Pancreas (tissue), 10 donors: ENCODE measurements around the gene STIP1. TPM values are rescaled to one million over a fixed set of nuclear protein-coding genes. Genes with fewer than 3 reads are reported as not detected.
A peak's percentile ranks its signal among the peaks of the same experiment; 100 is the strongest.

ENCODE experiments used
- ATAC-seq, 4 donors: fragments of 200-7000 bp; cut with Tn5 transposase; one replicate each; pipeline versions ENCODE4 v1.8.0 to v1.9.1; 2020; ENCODE audit warnings: mild to moderate bottlenecking in 4 of 4, moderate library complexity in 4 of 4
- DNase-seq, 6 donors: peaks; one replicate each; pipeline ENCODE4 v3.0.0-alpha.2; 2020
- FAIRE-seq: peaks from 2 replicates; lab custom pipeline; 2012; peaks lifted over from hg19 to GRCh38; lab: Jason Lieb, UNC
- H3K27ac ChIP-seq, 4 donors: fragments of 200-600 bp; sonication (generic); 1 replicate in 3 of 4; 2 replicates in 1 of 4; pipeline versions ENCODE4 v1.5.0 to v1.8.0; 2020
- H3K27me3 ChIP-seq, 4 donors: fragments of 200-600 bp; one replicate each; pipeline ENCODE4 v1.8.0; 2021
- H3K36me3 ChIP-seq, 3 donors: fragments of 200-600 bp; sonication (generic) in 1 of 3; one replicate each; pipeline versions ENCODE4 v1.5.0 to v1.8.0; 2020 to 2021
- H3K4me1 ChIP-seq, 3 donors: fragments of 200-600 bp; one replicate each; pipeline ENCODE4 v1.8.0; 2021
- H3K4me3 ChIP-seq, 4 donors: fragments of 200-600 bp; sonication (generic) in 2 of 4; one replicate each; pipeline versions ENCODE4 v1.5.0 to v1.8.0; 2020 to 2021
- H3K9me3 ChIP-seq, 4 donors: fragments of 200-600 bp; one replicate each; pipeline ENCODE4 v1.8.0; 2021
- CTCF ChIP-seq, 4 donors: fragments of 200-600 bp; sonication (generic) in 3 of 4; IDR thresholded peaks; one replicate each; pipeline versions ENCODE4 v1.5.0 to v1.8.0; 2021; ENCODE audit warnings: antibody characterized with exemption in 4 of 4
- WGBS, 2 donors: extraction: QIAGEN DNeasy Blood & Tissue Kit; methylation state at CpG; one replicate each; pipeline ENCODE4 v1.1.7; 2013; 5-methylcytosine and 5-hydroxymethylcytosine counted together
- intact Hi-C, 3 donors: fragments of 100-400 bp; cut with DNase I; formaldehyde crosslinking; loops; one replicate each; pipeline versions ENCODE4 v1.11.1 to v1.14.2; 2022
- polyA plus RNA-seq, 2 donors: library from polyadenylated mRNA; stranded (reverse); fragments of 200-250 nt; gene quantifications; one replicate each; pipeline ENCODE4 v1.2.3, GENCODE V29; 2013
- total RNA-seq, 6 donors: library from RNA; stranded (reverse); fragmentation: NEBNext Ultra II Directional in 4 of 6; extraction: Animal tissue kit (Norgen Biotek cat#: 25700) in 4 of 6; gene quantifications; one replicate each; pipeline versions ENCODE4 v1.2.1 to v1.2.4, GENCODE V29; 2021 to 2023
- donor health status: healthy with polysubstance abuse.
- donor health status: DM: no; HTN: no; CAD: no; lungs with moderate emphysema.
- donor health status: DM: no; HTN: no; CAD: no.
- donor health status: control.
- donor health status: control.
- donor health status: Bipolar disorder and iron deficiency.
- donor health status: DM: yes; HTN: yes; CAD: no.
- donor health status: DM: no; HTN: no; CAD: no.
- donor health status: DM: no; HTN: no; CAD: no.
- donor health status: DM: yes; HTN: yes; CAD: no.

The STIP1 gene
- total and polyA plus RNA-seq, 8 donors = 23.7 to 73.0 (median 37.8) TPM

GRCh38 chr11:64165481-64165841, 20.5 kb upstream of the STIP1 start:
- intact Hi-C loops = no loop called here
- Histone ChIP-seq H3K36me3 (no peaks in the 10 kb centered on the region), H3K9me3 (no peaks in the 10 kb centered on the region), H3K4me3 (peak overlapping the region; percentile 49 to 80 (median 72)), H3K27ac (peak overlapping the region; percentile 86 to 97 (median 92)), H3K4me1 (no peaks in the 10 kb centered on the region), H3K27me3 (no peaks in the 10 kb centered on the region)
- FAIRE-seq = no peak
- 1% methylated on average over 21 to 32 of the region's 32 CpGs for WGBS, 2 donors
- DNase-seq = peak in 2 of 6 donors; percentile 65 to 80
- TF ChIP-seq CTCF (IDR thresholded peaks at IDR 0.05) = no peak
- ATAC-seq = peak; percentile 10 to 27 (median 18)

GRCh38 chr11:64165842-64166635, 19.9 kb upstream of the STIP1 start, which contains the start of gene MACROD1:
MACROD1 (minus strand) TSS chr11:64166113; CDS start chr11:64165994, 119 bp downstream.
- Histone ChIP-seq H3K4me3 (peak within 1 kb of the TSS; percentile 49 to 80 (median 72)), H3K4me1 (no peaks in the 10 kb centered on the region), H3K27ac (peak within 1 kb of the TSS; percentile 86 to 97 (median 92)), H3K27me3 (no peaks in the 10 kb centered on the region), H3K9me3 (no peaks in the 10 kb centered on the region), H3K36me3 (no peaks in the 10 kb centered on the region)
- intact Hi-C loops = no loop called here
- FAIRE-seq (no peak), DNase-seq (peak; percentile 89 to 97 (median 93)), ATAC-seq (peak; percentile 90 to 95 (median 92))
- 1% methylated on average over 67 to 92 of the region's 92 CpGs for WGBS, 2 donors
- TF ChIP-seq CTCF (IDR thresholded peaks at IDR 0.05) = no peak

GRCh38 chr11:64170419-64170818, 15.6 kb upstream of the STIP1 start:
- no peak for ATAC-seq
- H3K36me3 ChIP-seq = no peaks in the 10 kb centered on the region
- H3K9me3 ChIP-seq = no peaks in the 10 kb centered on the region
- H3K4me1 ChIP-seq = no peaks in the 10 kb centered on the region
- TF ChIP-seq CTCF (IDR thresholded peaks at IDR 0.05) = no peak
- intact Hi-C loops = no loop called here
- no peak for FAIRE-seq
- no peak overlapping the region for H3K4me3 ChIP-seq
- no peaks in the 10 kb centered on the region for H3K27me3 ChIP-seq
- no peak for DNase-seq
- no peak overlapping the region for H3K27ac ChIP-seq
- 91 to 92% methylated on average over 3 to 4 of the region's 4 CpGs for WGBS, 2 donors

- Histone ChIP-seq H3K4me3 (no peak overlapping the region), H3K36me3 (no peaks in the 10 kb centered on the region), H3K27me3 (no peaks in the 10 kb centered on the region), H3K4me1 (no peaks in the 10 kb centered on the region), H3K27ac (no peak overlapping the region), H3K9me3 (no peaks in the 10 kb centered on the region)
- TF ChIP-seq CTCF (IDR thresholded peaks at IDR 0.05) = no peak
- intact Hi-C loops = no loop called here
- DNase-seq = no peak
- 92 to 96% methylated on average over 4 of the region's 4 CpGs for WGBS, 2 donors
- no peak for FAIRE-seq
- no peak for ATAC-seq
These were observed 12.2 kb upstream of the STIP1 start for GRCh38 chr11:64173616-64174355.
